Measurements from ENCODE around the gene TJP1. TPM values are rescaled to one million over a fixed set of nuclear protein-coding genes. Genes with fewer than 3 reads are reported as not detected.

Gene TJP1
- total and polyA plus RNA-seq, 12 donors: 15.0 to 68.3 (median 50.1) TPM

DNA sequence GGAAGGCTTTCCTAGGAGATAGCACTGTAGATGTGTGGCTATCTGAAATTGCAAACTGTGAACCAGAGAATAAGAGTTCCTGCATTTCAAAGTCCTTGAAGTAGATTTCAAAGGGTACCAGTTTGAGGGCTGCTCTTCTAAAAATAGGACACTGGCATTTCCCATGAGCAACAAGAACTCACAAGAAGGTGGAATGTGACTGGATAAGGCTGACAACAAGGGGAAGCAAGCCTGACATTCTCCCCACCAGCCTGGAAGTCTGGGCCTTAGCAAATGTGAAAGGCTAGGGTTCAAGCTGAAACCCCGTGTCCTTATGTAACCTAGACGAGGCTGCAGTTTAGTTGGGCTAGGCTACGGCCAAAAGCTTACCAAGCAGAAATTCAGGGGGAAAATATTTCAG lies 18.7 kb upstream of the TJP1 start:
- DNase-seq: no peak
- intact Hi-C loops (cut with DNase I): loop anchor here in 1 of 2 donors (10.0 kb wide), 1 partner anchor 84 kb away; no protein-coding TSS in a partner anchor
- Histone ChIP-seq H3K36me3 (replicated peaks in 1 of 2) (no peaks in the 10 kb centered on the region), H3K27me3 (no peaks in the 10 kb centered on the region), H3K9me3 (replicated peaks in 1 of 3) (no peaks in the 10 kb centered on the region), H3K27ac (peak overlapping the region in 1 of 5 donors; percentile 26), H3K4me3 (no peak overlapping the region), H3K4me1 (replicated peaks in 1 of 2) (peaks cover 5 to 6% of the 10 kb centered on the region in 2 donors)
- TF ChIP-seq POLR2A (IDR thresholded peaks at IDR 0.05): no peak
- TF ChIP-seq, protein P1, sequence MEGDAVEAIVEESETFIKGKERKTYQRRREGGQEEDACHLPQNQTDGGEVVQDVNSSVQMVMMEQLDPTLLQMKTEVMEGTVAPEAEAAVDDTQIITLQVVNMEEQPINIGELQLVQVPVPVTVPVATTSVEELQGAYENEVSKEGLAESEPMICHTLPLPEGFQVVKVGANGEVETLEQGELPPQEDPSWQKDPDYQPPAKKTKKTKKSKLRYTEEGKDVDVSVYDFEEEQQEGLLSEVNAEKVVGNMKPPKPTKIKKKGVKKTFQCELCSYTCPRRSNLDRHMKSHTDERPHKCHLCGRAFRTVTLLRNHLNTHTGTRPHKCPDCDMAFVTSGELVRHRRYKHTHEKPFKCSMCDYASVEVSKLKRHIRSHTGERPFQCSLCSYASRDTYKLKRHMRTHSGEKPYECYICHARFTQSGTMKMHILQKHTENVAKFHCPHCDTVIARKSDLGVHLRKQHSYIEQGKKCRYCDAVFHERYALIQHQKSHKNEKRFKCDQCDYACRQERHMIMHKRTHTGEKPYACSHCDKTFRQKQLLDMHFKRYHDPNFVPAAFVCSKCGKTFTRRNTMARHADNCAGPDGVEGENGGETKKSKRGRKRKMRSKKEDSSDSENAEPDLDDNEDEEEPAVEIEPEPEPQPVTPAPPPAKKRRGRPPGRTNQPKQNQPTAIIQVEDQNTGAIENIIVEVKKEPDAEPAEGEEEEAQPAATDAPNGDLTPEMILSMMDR (IDR thresholded peaks at IDR 0.05): no peak
- WGBS, 4 donors: 38 to 54% (median 45%) methylated on average over 3 of the region's 3 CpGs

DNA sequence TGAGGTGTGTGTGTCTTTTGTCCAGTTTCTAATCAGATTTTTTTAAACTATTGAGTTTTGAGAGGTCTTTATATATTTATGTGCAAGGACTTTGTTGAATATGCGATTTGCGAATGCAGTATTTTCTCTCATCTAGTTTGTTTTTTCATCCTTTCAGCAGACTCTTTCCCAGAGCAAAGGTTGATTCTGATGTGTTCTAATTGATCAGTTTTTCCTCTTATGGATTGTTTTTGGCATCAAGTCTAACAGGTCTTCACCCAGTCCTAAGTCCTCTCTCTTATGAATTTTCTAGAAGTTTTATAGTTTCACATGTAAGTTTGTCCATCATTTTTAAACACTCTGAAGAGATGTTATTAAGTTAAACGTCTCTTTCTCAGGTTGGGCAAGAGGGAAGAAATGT lies 17.8 kb upstream of the TJP1 start:
- WGBS, 4 donors: 82 to 91% (median 86%) methylated on average over 3 of the region's 3 CpGs
- TF ChIP-seq POLR2A (IDR thresholded peaks at IDR 0.05): no peak
- TF ChIP-seq, protein P1 (IDR thresholded peaks at IDR 0.05): no peak
- Histone ChIP-seq H3K9me3 (replicated peaks in 1 of 3) (no peaks in the 10 kb centered on the region), H3K4me3 (no peak overlapping the region), H3K27me3 (no peaks in the 10 kb centered on the region), H3K27ac (no peak overlapping the region), H3K36me3 (replicated peaks in 1 of 2) (no peaks in the 10 kb centered on the region), H3K4me1 (replicated peaks in 1 of 2) (peaks cover 5 to 6% of the 10 kb centered on the region in 2 donors)
- no peak for DNase-seq
- intact Hi-C loops (cut with DNase I): loop anchor here in 1 of 2 donors (10.0 kb wide), 1 partner anchor 85 kb away; no protein-coding TSS in a partner anchor

DNA sequence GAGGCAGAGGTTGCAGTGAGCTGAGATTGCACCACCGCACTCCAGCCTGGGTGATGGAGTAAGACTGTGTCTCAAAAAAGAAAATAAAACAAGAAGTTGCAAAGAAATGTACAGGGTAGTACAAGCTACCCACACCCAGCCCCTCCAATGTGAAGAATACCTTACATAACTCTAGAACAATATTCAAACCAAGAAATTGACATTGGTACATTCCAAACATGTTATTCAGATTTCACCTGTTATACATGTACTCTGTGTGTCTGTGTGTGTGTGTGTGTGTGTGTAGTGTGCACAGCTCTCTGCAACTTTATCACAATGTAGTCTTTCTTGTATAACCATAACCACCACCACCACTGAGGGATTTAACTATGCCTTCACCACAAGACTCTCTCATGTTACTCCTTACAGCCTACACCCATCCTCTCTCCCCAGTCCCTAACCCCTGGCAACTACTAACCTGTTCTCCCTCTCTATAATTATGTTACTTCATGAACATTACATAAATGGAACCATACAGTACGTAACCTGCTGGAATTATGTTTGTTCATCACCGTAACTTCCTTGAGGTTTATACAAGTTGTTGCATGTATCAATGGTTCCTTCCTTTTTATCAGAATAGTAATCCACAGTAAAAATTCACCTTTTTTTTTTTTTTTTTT lies 16.2 kb upstream of the TJP1 start:
- WGBS, 4 donors: 92 to 96% (median 96%) methylated on average over 3 of the region's 3 CpGs
- H3K27ac ChIP-seq: no peak overlapping the region
- TF ChIP-seq, protein P1 (IDR thresholded peaks at IDR 0.05): no peak
- no peak for TF ChIP-seq POLR2A (IDR thresholded peaks at IDR 0.05)
- DNase-seq: no peak
- intact Hi-C loops (cut with DNase I): no loop called here
- H3K4me1 ChIP-seq (replicated peaks in 1 of 2): peaks cover 5 to 6% of the 10 kb centered on the region in 2 donors
- H3K36me3 ChIP-seq (replicated peaks in 1 of 2): no peaks in the 10 kb centered on the region
- H3K4me3 ChIP-seq: no peak overlapping the region
- H3K27me3 ChIP-seq: no peaks in the 10 kb centered on the region
- no peaks in the 10 kb centered on the region for H3K9me3 ChIP-seq (replicated peaks in 1 of 3)

DNA sequence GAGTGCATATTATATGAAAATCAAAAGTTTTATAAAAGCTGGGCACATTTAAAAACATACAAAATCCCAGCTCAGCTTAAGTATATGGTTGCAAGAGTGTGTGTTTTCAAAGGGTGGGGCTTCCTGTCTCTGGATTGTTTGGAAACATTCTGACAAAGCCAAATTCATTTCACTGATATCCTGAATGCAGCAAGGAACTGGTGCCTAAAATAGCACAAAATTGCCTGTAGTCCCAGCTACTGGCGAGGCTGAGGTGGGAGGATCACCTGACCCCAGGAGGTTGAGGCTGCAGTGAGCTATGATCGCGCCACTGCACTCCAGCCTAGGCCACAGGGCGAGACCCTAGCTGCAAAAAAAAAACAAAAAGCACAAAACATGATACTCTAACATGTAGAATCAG lies 13.0 kb upstream of the TJP1 start:
- 62 to 68% (median 65%) methylated on average over 3 to 4 of the region's 4 CpGs for WGBS, 4 donors
- H3K4me3 ChIP-seq: no peak overlapping the region
- H3K4me1 ChIP-seq (replicated peaks in 1 of 2): no peaks in the 10 kb centered on the region
- H3K27ac ChIP-seq: peak overlapping the region in 2 of 5 donors; percentile 30 to 45
- DNase-seq: no peak
- H3K9me3 ChIP-seq (replicated peaks in 1 of 3): no peaks in the 10 kb centered on the region
- TF ChIP-seq, protein P1 (IDR thresholded peaks at IDR 0.05): no peak
- no peak for TF ChIP-seq POLR2A (IDR thresholded peaks at IDR 0.05)
- H3K27me3 ChIP-seq: no peaks in the 10 kb centered on the region
- intact Hi-C loops (cut with DNase I): no loop called here
- H3K36me3 ChIP-seq (replicated peaks in 1 of 2): no peaks in the 10 kb centered on the region
